Gastroesophageal sphincter (tissue), 4 donors: ENCODE results near the gene ADAMTS12. TPM values are rescaled to one million over a fixed set of nuclear protein-coding genes. Genes with fewer than 3 reads are reported as not detected.
A peak's percentile ranks its signal among the peaks of the same experiment; 100 is the strongest.

Experiments
- ATAC-seq: fragments of 150-250 bp; one replicate; pipeline ENCODE4 v1.9.1; 2016; ENCODE audit warnings: mild to moderate bottlenecking, moderate library complexity
- H3K27ac ChIP-seq, 4 donors: fragments of 200-600 bp; sonication (generic) in 3 of 4; 1 replicate in 3 of 4; 2 replicates in 1 of 4; pipeline ENCODE4 v1.5.1; 2016 to 2019
- H3K27me3 ChIP-seq: fragments of 200-600 bp; sonication (generic); one replicate; pipeline ENCODE4 v1.5.1; 2019
- H3K36me3 ChIP-seq, 2 donors: fragments of 200-600 bp; sonication (generic); one replicate each; pipeline ENCODE4 v1.5.1; 2019; ENCODE audit warnings: control low read depth in 1 of 2
- H3K4me1 ChIP-seq, 3 donors: fragments of 200-600 bp; sonication (generic); 1 replicate in 2 of 3; 2 replicates in 1 of 3; pipeline ENCODE4 v1.5.1; 2016 to 2019; ENCODE audit warnings: control low read depth in 2 of 3
- H3K4me3 ChIP-seq, 2 donors: fragments of 200-600 bp; sonication (generic); one replicate each; pipeline ENCODE4 v1.5.1; 2019; ENCODE audit warnings: mild to moderate bottlenecking in 1 of 2, moderate library complexity in 1 of 2
- H3K9me3 ChIP-seq, 3 donors: fragments of 200-600 bp; sonication (generic); one replicate each; pipeline ENCODE4 v1.5.1; 2017 to 2019; ENCODE audit warnings: control low read depth in 2 of 3
- EP300 ChIP-seq: sonication (generic); formaldehyde crosslinking; IDR thresholded peaks from one replicate; pipeline ENCODE4 v1.6.1; 2017; ENCODE audit warnings: antibody characterized with exemption, mild to moderate bottlenecking
- POLR2A ChIP-seq, 2 donors: fragments of 450-650 bp; IDR thresholded peaks; one replicate each; pipeline ENCODE4 v1.6.1; 2017; ENCODE audit warnings: antibody characterized with exemption in 2 of 2, mild to moderate bottlenecking in 2 of 2, moderate library complexity in 1 of 2
- POLR2AphosphoS5 ChIP-seq: sonication (generic); formaldehyde crosslinking; IDR thresholded peaks from one replicate; pipeline ENCODE4 v1.6.1; 2017; ENCODE audit warnings: antibody characterized with exemption
- WGBS, 2 donors: methylation state at CpG; one replicate each; pipeline ENCODE4 v1.1.5; 2018; ENCODE audit warnings: low coverage in 1 of 2; 5-methylcytosine and 5-hydroxymethylcytosine counted together
- total RNA-seq, 4 donors: library from RNA; depleted of rRNA; stranded (reverse); fragments of >200 nt; gene quantifications; one replicate each; pipeline ENCODE4 v1.1.0, GENCODE V29; 2016
- TF ChIP-seq, protein P1 (sequence below), 4 experiments: fragments of 200-600 bp in 2 of 4; fragments of 450-650 bp in 2 of 4; sonication (generic) in 1 of 4; IDR thresholded peaks; one replicate each; pipeline ENCODE4 v1.5.1; 2017 to 2019; ENCODE audit warnings: antibody characterized with exemption in 4 of 4, mild to moderate bottlenecking in 2 of 4, moderate library complexity in 2 of 4

ADAMTS12 gene
- total RNA-seq, 4 donors from 2014 or later = 2.6 to 6.5 (median 5.2) TPM

DNA sequence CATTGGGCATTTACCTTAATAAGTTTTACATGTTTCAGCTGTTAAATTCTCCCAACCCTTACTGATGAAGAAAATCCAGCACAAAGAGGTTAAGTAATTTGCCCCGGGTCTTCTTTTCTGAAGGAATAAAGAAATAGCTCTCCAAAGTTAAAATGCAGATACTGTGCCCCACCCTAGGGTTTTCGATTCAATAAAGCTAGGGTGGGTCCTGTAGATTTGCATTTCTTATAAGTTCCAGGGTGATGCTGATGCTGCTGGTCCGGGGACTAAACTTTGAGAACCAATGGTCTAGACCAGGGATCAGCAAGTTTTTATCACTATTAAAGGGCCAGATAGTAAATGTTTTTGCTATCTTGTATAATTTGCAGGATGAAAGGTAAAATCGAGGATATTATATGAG lies 156.7 kb downstream of the ADAMTS12 start:
- H3K27ac ChIP-seq = no peak overlapping the region
- WGBS, 2 donors = 81 to 85% methylated on average over 2 to 4 of the region's 4 CpGs
- no peaks in the 10 kb centered on the region for H3K9me3 ChIP-seq

DNA sequence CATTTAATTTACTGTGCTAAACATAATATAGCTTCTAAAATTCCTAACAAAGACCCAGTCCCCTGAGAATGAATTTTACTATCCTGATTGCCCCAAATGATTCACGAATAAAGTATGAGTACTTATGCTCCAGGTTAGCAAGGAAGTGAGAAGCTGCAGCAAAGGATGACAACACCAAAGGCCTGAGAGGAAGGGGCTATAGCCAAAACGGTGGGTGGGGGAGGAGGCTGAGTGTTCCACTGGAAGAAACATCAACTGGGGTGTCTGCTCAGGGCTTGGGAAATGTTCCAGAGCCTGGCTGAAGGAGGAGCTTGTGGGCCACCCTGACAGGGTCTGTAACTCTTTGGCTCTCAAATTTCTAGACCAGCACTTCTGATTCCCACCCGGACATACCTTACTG lies 157.3 kb downstream of the ADAMTS12 start:
- H3K4me1 ChIP-seq = peaks cover 0 to 3% (median 0%) of the 10 kb centered on the region in 3 donors
- no peak overlapping the region for H3K4me3 ChIP-seq
- no peak for ATAC-seq
- H3K36me3 ChIP-seq = no peaks in the 10 kb centered on the region
- H3K27me3 ChIP-seq = no peaks in the 10 kb centered on the region
- TF ChIP-seq POLR2A (IDR thresholded peaks at IDR 0.05) (no peak), POLR2AphosphoS5 (no peak), EP300 (no peak)
- TF ChIP-seq, protein P1, sequence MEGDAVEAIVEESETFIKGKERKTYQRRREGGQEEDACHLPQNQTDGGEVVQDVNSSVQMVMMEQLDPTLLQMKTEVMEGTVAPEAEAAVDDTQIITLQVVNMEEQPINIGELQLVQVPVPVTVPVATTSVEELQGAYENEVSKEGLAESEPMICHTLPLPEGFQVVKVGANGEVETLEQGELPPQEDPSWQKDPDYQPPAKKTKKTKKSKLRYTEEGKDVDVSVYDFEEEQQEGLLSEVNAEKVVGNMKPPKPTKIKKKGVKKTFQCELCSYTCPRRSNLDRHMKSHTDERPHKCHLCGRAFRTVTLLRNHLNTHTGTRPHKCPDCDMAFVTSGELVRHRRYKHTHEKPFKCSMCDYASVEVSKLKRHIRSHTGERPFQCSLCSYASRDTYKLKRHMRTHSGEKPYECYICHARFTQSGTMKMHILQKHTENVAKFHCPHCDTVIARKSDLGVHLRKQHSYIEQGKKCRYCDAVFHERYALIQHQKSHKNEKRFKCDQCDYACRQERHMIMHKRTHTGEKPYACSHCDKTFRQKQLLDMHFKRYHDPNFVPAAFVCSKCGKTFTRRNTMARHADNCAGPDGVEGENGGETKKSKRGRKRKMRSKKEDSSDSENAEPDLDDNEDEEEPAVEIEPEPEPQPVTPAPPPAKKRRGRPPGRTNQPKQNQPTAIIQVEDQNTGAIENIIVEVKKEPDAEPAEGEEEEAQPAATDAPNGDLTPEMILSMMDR (IDR thresholded peaks at IDR 0.05) = no peak
- WGBS, 2 donors = 25 to 49% methylated on average over 3 of the region's 3 CpGs
- no peak overlapping the region for H3K27ac ChIP-seq
- H3K9me3 ChIP-seq = no peaks in the 10 kb centered on the region

More for the DNA sequence above, 156.7 kb downstream of the ADAMTS12 start:
- no peaks in the 10 kb centered on the region for H3K36me3 ChIP-seq
- TF ChIP-seq, protein P1 (IDR thresholded peaks at IDR 0.05) = no peak
- TF ChIP-seq EP300 (no peak), POLR2AphosphoS5 (no peak), POLR2A (IDR thresholded peaks at IDR 0.05) (no peak)
- no peak overlapping the region for H3K4me3 ChIP-seq
- H3K4me1 ChIP-seq = peaks cover 0 to 3% (median 0%) of the 10 kb centered on the region in 3 donors
- H3K27me3 ChIP-seq = no peaks in the 10 kb centered on the region
- ATAC-seq = no peak

DNA sequence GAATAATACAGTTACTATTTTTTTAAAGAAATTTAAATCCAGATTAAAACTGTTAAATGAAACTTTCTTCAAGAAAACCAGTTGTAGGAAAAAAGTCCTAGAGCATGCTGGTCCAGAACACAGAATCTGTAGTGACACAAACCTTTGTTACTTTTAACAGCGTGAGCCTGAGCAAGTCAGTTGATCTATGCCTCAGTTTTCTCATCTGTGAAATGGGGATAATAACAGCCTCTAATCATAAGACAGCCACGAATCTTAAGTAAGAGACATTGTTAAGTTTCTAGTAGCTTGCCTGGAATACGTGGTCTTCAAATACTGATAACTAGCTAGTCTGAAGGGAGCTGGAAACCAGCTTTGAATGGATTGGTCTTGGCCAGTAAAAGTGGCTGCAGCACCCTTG lies 158.6 kb downstream of the ADAMTS12 start:
- Histone ChIP-seq H3K4me3 (no peak overlapping the region), H3K9me3 (no peaks in the 10 kb centered on the region), H3K4me1 (peaks cover 0 to 3% (median 0%) of the 10 kb centered on the region in 3 donors), H3K27ac (no peak overlapping the region), H3K27me3 (no peaks in the 10 kb centered on the region), H3K36me3 (no peaks in the 10 kb centered on the region)
- no peak for ATAC-seq
- 95 to 100% methylated on average over 3 of the region's 3 CpGs for WGBS, 2 donors
- TF ChIP-seq, protein P1 (IDR thresholded peaks at IDR 0.05) = no peak
- no peak for TF ChIP-seq POLR2AphosphoS5
- no peak for TF ChIP-seq EP300
- no peak for TF ChIP-seq POLR2A (IDR thresholded peaks at IDR 0.05)

DNA sequence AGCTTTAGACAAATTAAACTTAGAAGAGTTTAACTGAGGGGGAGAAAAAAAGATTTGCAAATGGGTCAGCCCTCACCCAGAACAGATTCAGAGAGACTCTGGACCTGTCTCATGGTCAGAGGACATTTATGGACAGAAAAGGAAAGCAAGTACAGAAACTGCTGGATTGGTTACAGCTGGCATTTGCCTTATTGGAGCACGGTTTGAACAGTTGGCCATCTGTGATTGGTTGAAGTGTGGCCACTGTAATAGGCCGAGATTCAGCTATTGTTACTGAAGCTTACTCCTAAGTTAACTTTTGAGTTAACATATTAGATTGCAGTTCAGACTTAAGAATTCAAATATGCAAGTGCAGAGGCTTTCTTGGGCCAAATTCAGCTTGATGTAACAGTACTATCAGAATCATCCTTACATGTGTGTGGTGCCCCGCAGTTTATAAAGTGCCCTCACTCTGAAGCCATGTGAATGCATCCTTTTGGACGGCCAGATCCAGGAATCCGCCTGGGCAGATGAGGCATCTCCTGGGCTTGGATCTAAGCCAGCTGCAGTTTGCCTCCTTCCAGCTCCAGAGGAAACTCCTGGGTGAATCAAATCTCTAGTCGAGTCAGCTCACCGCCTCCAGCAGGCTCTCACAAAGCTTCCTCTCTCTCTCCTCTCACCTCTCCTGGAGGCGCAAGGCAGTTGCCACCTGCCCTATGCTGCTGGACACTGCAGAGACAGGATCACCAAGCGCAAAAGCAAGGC lies 165.2 kb downstream of the ADAMTS12 start:
- Histone ChIP-seq H3K4me1 (peaks cover 0 to 24% (median 4%) of the 10 kb centered on the region in 3 donors), H3K9me3 (no peaks in the 10 kb centered on the region), H3K36me3 (no peaks in the 10 kb centered on the region), H3K27ac (no peak overlapping the region), H3K4me3 (no peak overlapping the region), H3K27me3 (no peaks in the 10 kb centered on the region)
- TF ChIP-seq EP300 = no peak
- TF ChIP-seq, protein P1 (IDR thresholded peaks at IDR 0.05) = no peak
- TF ChIP-seq POLR2AphosphoS5 = no peak
- no peak for TF ChIP-seq POLR2A (IDR thresholded peaks at IDR 0.05)
- 9 to 25% methylated on average over 1 to 2 of the region's 9 CpGs for WGBS, 2 donors
- peak; percentile 27 for ATAC-seq

DNA sequence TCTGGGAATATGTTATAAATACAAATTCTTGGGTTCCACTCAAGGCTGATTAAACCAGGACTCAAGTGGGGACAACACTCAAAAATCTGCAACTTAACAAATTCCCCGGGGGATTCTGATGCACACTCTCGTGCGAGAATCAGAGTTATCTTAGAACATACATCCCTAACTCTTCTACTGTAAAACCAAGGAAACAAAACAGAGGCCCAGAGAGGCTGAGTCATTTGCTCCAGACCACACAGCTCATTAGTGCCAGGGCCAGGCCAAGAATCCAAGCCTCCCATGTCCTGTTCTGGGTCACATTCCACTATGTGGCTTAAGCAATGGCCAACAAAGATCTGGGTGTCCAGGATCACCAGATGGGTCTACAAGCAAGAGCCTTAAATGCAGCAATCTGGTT lies 166.0 kb downstream of the ADAMTS12 start:
- no peak overlapping the region for H3K27ac ChIP-seq
- no peak for TF ChIP-seq EP300
- peaks cover 0 to 30% (median 4%) of the 10 kb centered on the region in 3 donors for H3K4me1 ChIP-seq
- H3K9me3 ChIP-seq = no peaks in the 10 kb centered on the region
- H3K4me3 ChIP-seq = no peak overlapping the region
- H3K36me3 ChIP-seq = no peaks in the 10 kb centered on the region
- no peak for ATAC-seq
- WGBS, 2 donors = 82 to 87% methylated on average over 2 to 3 of the region's 3 CpGs
- H3K27me3 ChIP-seq = no peaks in the 10 kb centered on the region
